BLaER1 treated with 17β-estradiol and CSF1 and Interleukin-3, amounts not matched to agents 10 nM and 100 nM (cell line): ENCODE data around the gene MIP.
"Not testable (repeated sequence)": the region's sequence is repeated elsewhere in the genome, so short reads cannot be mapped to it uniquely, and the experiment has no call there.

Source experiments
- H3K27ac ChIP-seq, 11 experiments: shearing (Covaris generic); formaldehyde crosslinking; 2 replicates each; pipeline ENCODE4 v1.8.1; 2022
- H3K27me3 ChIP-seq, 11 experiments: shearing (Covaris generic); formaldehyde crosslinking; 2 replicates each; pipeline ENCODE4 v1.8.1; 2022
- H3K36me3 ChIP-seq, 11 experiments: shearing (Covaris generic); formaldehyde crosslinking; 2 replicates each; pipeline ENCODE4 v1.8.1; 2022
- H3K4me1 ChIP-seq, 10 experiments: shearing (Covaris generic); formaldehyde crosslinking; 2 replicates each; pipeline ENCODE4 v1.8.1; 2022
- H3K4me2 ChIP-seq, 11 experiments: shearing (Covaris generic); formaldehyde crosslinking; 2 replicates each; pipeline ENCODE4 v1.8.1; 2022
- H3K4me3 ChIP-seq, 10 experiments: shearing (Covaris generic); formaldehyde crosslinking; 2 replicates each; pipeline ENCODE4 v1.8.1; 2022
- H3K9ac ChIP-seq, 11 experiments: shearing (Covaris generic); formaldehyde crosslinking; 2 replicates each; pipeline ENCODE4 v1.8.1; 2022
- H3K9me3 ChIP-seq, 11 experiments: shearing (Covaris generic); formaldehyde crosslinking; replicated peaks in 1 of 11; 2 replicates each; pipeline ENCODE4 v1.8.1; 2022
- H4K20me1 ChIP-seq, 11 experiments: shearing (Covaris generic); formaldehyde crosslinking; 2 replicates each; pipeline ENCODE4 v1.8.1; 2022
- Cebpa-rat ChIP-seq, 11 experiments: shearing (Covaris generic); IDR thresholded peaks; 2 replicates each; pipeline ENCODE4 v1.8.1; 2022

MIP gene

GRCh38 chr12:56425940-56426438 lies 28.5 kb downstream of the MIP start:
- Histone ChIP-seq H3K4me3 (no peak overlapping the region), H3K4me1 (no peaks in the 10 kb centered on the region), H3K4me2 (no peak overlapping the region), H3K9me3 (no peaks in the 10 kb centered on the region), H3K36me3 (peaks cover 80 to 100% (median 97%) of the 10 kb centered on the region in 11 experiments), H3K27ac (no peak overlapping the region), H3K27me3 (no peaks in the 10 kb centered on the region), H3K9ac (no peak overlapping the region), H4K20me1 (no peaks in the 10 kb centered on the region)
- TF ChIP-seq Cebpa-rat (IDR thresholded peaks at IDR 0.05): no peak

GRCh38 chr12:56425193-56425592 lies 29.3 kb downstream of the MIP start:
- H3K4me1 ChIP-seq: no peaks in the 10 kb centered on the region
- no peak for TF ChIP-seq Cebpa-rat (IDR thresholded peaks at IDR 0.05)
- H3K36me3 ChIP-seq: peaks cover 80 to 100% (median 98%) of the 10 kb centered on the region in 11 experiments
- no peak overlapping the region for H3K4me2 ChIP-seq
- H3K4me3 ChIP-seq: no peak overlapping the region
- H3K27ac ChIP-seq: no peak overlapping the region
- H3K9ac ChIP-seq: no peak overlapping the region
- no peaks in the 10 kb centered on the region for H3K27me3 ChIP-seq
- H4K20me1 ChIP-seq: no peaks in the 10 kb centered on the region
- H3K9me3 ChIP-seq: no peaks in the 10 kb centered on the region

- Histone ChIP-seq H3K4me1 (no peaks in the 10 kb centered on the region), H3K27ac (no peak overlapping the region), H3K36me3 (peaks cover 84 to 100% (median 98%) of the 10 kb centered on the region in 11 experiments), H3K9me3 (no peaks in the 10 kb centered on the region), H3K9ac (no peak overlapping the region), H3K27me3 (no peaks in the 10 kb centered on the region), H3K4me3 (no peak overlapping the region), H4K20me1 (no peaks in the 10 kb centered on the region), H3K4me2 (no peak overlapping the region)
- peak in 4 of 11 experiments; percentile 23 to 44 (median 30); a peak in 5 of 22 replicates for TF ChIP-seq Cebpa-rat (IDR thresholded peaks at IDR 0.05)
Measured at GRCh38 chr12:56420411-56420810, 34.0 kb downstream of the MIP start.

- no peak overlapping the region for H3K9ac ChIP-seq
- no peak overlapping the region for H3K4me3 ChIP-seq
- H3K4me2 ChIP-seq: no peak overlapping the region
- H3K36me3 ChIP-seq: peaks cover 66 to 100% (median 96%) of the 10 kb centered on the region in 11 experiments
- H3K27me3 ChIP-seq: no peaks in the 10 kb centered on the region
- no peak for TF ChIP-seq Cebpa-rat (IDR thresholded peaks at IDR 0.05)
- no peaks in the 10 kb centered on the region for H4K20me1 ChIP-seq
- H3K27ac ChIP-seq: no peak overlapping the region
- no peaks in the 10 kb centered on the region for H3K4me1 ChIP-seq
- no peaks in the 10 kb centered on the region for H3K9me3 ChIP-seq
Measured at GRCh38 chr12:56417739-56418138, 36.7 kb downstream of the MIP start.

GRCh38 chr12:56414401-56414800 lies 40.1 kb downstream of the MIP start:
- H3K9ac ChIP-seq: no peak overlapping the region

GRCh38 chr12:56413392-56413791 lies 41.1 kb downstream of the MIP start:
- Histone ChIP-seq H3K9ac (no peak overlapping the region), H3K4me3 (no peak overlapping the region)

More at GRCh38 chr12:56414401-56414800, 40.1 kb downstream of the MIP start:
- no peaks in the 10 kb centered on the region for H3K9me3 ChIP-seq
- TF ChIP-seq Cebpa-rat (IDR thresholded peaks at IDR 0.05): no peak
- no peaks in the 10 kb centered on the region; a peak in 1 of 22 replicates for H4K20me1 ChIP-seq
- H3K27ac ChIP-seq: no peak overlapping the region
- H3K36me3 ChIP-seq: peaks cover 37 to 76% (median 67%) of the 10 kb centered on the region in 11 experiments
- H3K4me3 ChIP-seq: no peak overlapping the region
- H3K4me1 ChIP-seq: no peaks in the 10 kb centered on the region
- no peaks in the 10 kb centered on the region for H3K27me3 ChIP-seq
- H3K4me2 ChIP-seq: no peak overlapping the region

GRCh38 chr12:56411781-56412639 lies 42.4 kb downstream of the MIP start:
- H3K27me3 ChIP-seq: no peaks in the 10 kb centered on the region
- peaks cover 19 to 52% (median 44%) of the 10 kb centered on the region in 11 experiments for H3K36me3 ChIP-seq
- H3K4me3 ChIP-seq: no peak overlapping the region
- no peak overlapping the region for H3K9ac ChIP-seq
- no peak overlapping the region for H3K27ac ChIP-seq
- H3K4me2 ChIP-seq: no peak overlapping the region
- H3K9me3 ChIP-seq: no peaks in the 10 kb centered on the region
- no peaks in the 10 kb centered on the region; a peak in 1 of 22 replicates for H4K20me1 ChIP-seq
- no peak for TF ChIP-seq Cebpa-rat (IDR thresholded peaks at IDR 0.05)
- no peaks in the 10 kb centered on the region for H3K4me1 ChIP-seq

More at GRCh38 chr12:56413392-56413791, 41.1 kb downstream of the MIP start:
- Histone ChIP-seq H3K4me1 (no peaks in the 10 kb centered on the region), H3K36me3 (peaks cover 31 to 66% (median 58%) of the 10 kb centered on the region in 11 experiments), H3K4me2 (no peak overlapping the region), H3K9me3 (no peaks in the 10 kb centered on the region), H3K27me3 (no peaks in the 10 kb centered on the region), H4K20me1 (no peaks in the 10 kb centered on the region; a peak in 1 of 22 replicates), H3K27ac (no peak overlapping the region)
- TF ChIP-seq Cebpa-rat (IDR thresholded peaks at IDR 0.05): no peak

GRCh38 chr12:56410768-56411167 lies 43.7 kb downstream of the MIP start:
- H4K20me1 ChIP-seq: no peaks in the 10 kb centered on the region; a peak in 1 of 22 replicates
- no peaks in the 10 kb centered on the region for H3K27me3 ChIP-seq
- no peak for TF ChIP-seq Cebpa-rat (IDR thresholded peaks at IDR 0.05)
- H3K9me3 ChIP-seq: no peaks in the 10 kb centered on the region
- H3K4me1 ChIP-seq: no peaks in the 10 kb centered on the region
- no peak overlapping the region for H3K27ac ChIP-seq
- no peak overlapping the region for H3K9ac ChIP-seq
- H3K4me3 ChIP-seq: no peak overlapping the region
- H3K4me2 ChIP-seq: no peak overlapping the region
- H3K36me3 ChIP-seq: peaks cover 8 to 40% (median 32%) of the 10 kb centered on the region in 11 experiments; a peak in 19 of 22 replicates

- no peak overlapping the region for H3K9ac ChIP-seq
- no peak for TF ChIP-seq Cebpa-rat (IDR thresholded peaks at IDR 0.05)
- H3K27me3 ChIP-seq: no peaks in the 10 kb centered on the region
- H3K27ac ChIP-seq: no peak overlapping the region
- H3K4me1 ChIP-seq: no peaks in the 10 kb centered on the region
- no peaks in the 10 kb centered on the region; a peak in 1 of 22 replicates for H4K20me1 ChIP-seq
- peaks cover 0 to 21% (median 13%) of the 10 kb centered on the region in 11 experiments; a peak in 17 of 22 replicates for H3K36me3 ChIP-seq
- H3K4me2 ChIP-seq: no peak overlapping the region
- H3K4me3 ChIP-seq: no peak overlapping the region
- H3K9me3 ChIP-seq: no peaks in the 10 kb centered on the region
Measured at GRCh38 chr12:56408799-56409417, 45.5 kb downstream of the MIP start.

- H3K36me3 ChIP-seq, H3K4me1 ChIP-seq, H3K4me3 ChIP-seq, H3K27ac ChIP-seq, H3K27me3 ChIP-seq, H4K20me1 ChIP-seq, H3K4me2 ChIP-seq, H3K9ac ChIP-seq: not testable (repeated sequence)
- peaks cover 8 to 10% (median 10%) of the 10 kb centered on the region in 11 experiments for H3K9me3 ChIP-seq
Measured at GRCh38 chr12:56404227-56404626, 50.2 kb downstream of the MIP start.

- not testable (repeated sequence) for H3K4me3 ChIP-seq
Measured at GRCh38 chr12:56401612-56402011, 52.8 kb downstream of the MIP start.

GRCh38 chr12:56401125-56401524 lies 53.3 kb downstream of the MIP start:
- H3K4me2 ChIP-seq, H3K4me1 ChIP-seq, H3K36me3 ChIP-seq, H3K27me3 ChIP-seq, H3K27ac ChIP-seq, H3K9ac ChIP-seq, H4K20me1 ChIP-seq, H3K4me3 ChIP-seq: not testable (repeated sequence)
- peaks cover 18 to 38% (median 31%) of the 10 kb centered on the region in 11 experiments for H3K9me3 ChIP-seq

More at GRCh38 chr12:56401612-56402011, 52.8 kb downstream of the MIP start:
- H3K27ac ChIP-seq, H4K20me1 ChIP-seq, H3K4me2 ChIP-seq, H3K27me3 ChIP-seq, H3K36me3 ChIP-seq, H3K9ac ChIP-seq, H3K4me1 ChIP-seq: not testable (repeated sequence)
- peaks cover 18 to 33% (median 29%) of the 10 kb centered on the region in 11 experiments for H3K9me3 ChIP-seq
